MG63 (cell line): ENCODE measurements around the gene ITLN1. TPM values are rescaled to one million over a fixed set of nuclear protein-coding genes. Genes with fewer than 3 reads are reported as not detected.
"Not testable (repeated sequence)": the region's sequence is repeated elsewhere in the genome, so short reads cannot be mapped to it uniquely, and the experiment has no call there.

Experiments
- DNase-seq: peaks from one replicate; pipeline ENCODE4 v3.0.0-alpha.2; 2020
- H3K27me3 ChIP-seq: fragments of 250-450 bp; sonication (Bioruptor Pico); 2 replicates; pipeline ENCODE4 v1.5.1; 2020; ENCODE audit warnings: mild to moderate bottlenecking, moderate library complexity
- H3K36me3 ChIP-seq: fragments of 250-450 bp; sonication (Bioruptor Pico); 2 replicates; pipeline ENCODE4 v1.5.1; 2020; ENCODE audit warnings: mild to moderate bottlenecking, moderate library complexity
- H3K4me3 ChIP-seq: fragments of 250-450 bp; sonication (Bioruptor Pico); 2 replicates; pipeline ENCODE4 v1.5.1; 2020; ENCODE audit warnings: mild to moderate bottlenecking, moderate library complexity
- H3K9me3 ChIP-seq: fragments of 250-450 bp; sonication (Bioruptor Pico); 2 replicates; pipeline ENCODE4 v1.5.1; 2020; ENCODE audit warnings: mild to moderate bottlenecking, moderate library complexity
- total RNA-seq: library from RNA; depleted of rRNA; stranded (reverse); fragments of >200 nt; shearing (Covaris generic); gene quantifications from 2 replicates; pipeline ENCODE4 v1.2.3, GENCODE V29; 2014; ENCODE audit warnings: low replicate concordance

The ITLN1 gene
- total RNA-seq, 1 experiment from 2014 or later: not detected

- no peak for DNase-seq
- no peaks in the 10 kb centered on the region for H3K36me3 ChIP-seq
- H3K27me3 ChIP-seq: 0 out of 2 replicates have a peak, but pooled peaks cover 5% of the 10 kb centered on the region
- no peak overlapping the region for H3K4me3 ChIP-seq
- H3K9me3 ChIP-seq: peaks cover 3% of the 10 kb centered on the region; the same call in 1 of the 2 replicates
Measured at GRCh38 chr1:160891474-160891873, 6.5 kb upstream of the ITLN1 start.

GRCh38 chr1:160888926-160889325, 3.9 kb upstream of the ITLN1 start:
- no peak overlapping the region for H3K4me3 ChIP-seq
- no peaks in the 10 kb centered on the region for H3K36me3 ChIP-seq
- 0 out of 2 replicates have a peak, but pooled peaks cover 5% of the 10 kb centered on the region for H3K27me3 ChIP-seq
- peaks cover under 1% of the 10 kb centered on the region; the same call in 1 of the 2 replicates for H3K9me3 ChIP-seq
- no peak for DNase-seq

GRCh38 chr1:160887071-160887470, 2.1 kb upstream of the ITLN1 start:
- Histone ChIP-seq H3K36me3 (no peaks in the 10 kb centered on the region), H3K27me3 (0 out of 2 replicates have a peak, but pooled peaks cover 5% of the 10 kb centered on the region), H3K9me3 (no peaks in the 10 kb centered on the region), H3K4me3 (no peak overlapping the region)
- no peak for DNase-seq

- no peak for DNase-seq
- no peak overlapping the region for H3K4me3 ChIP-seq
- no peaks in the 10 kb centered on the region for H3K36me3 ChIP-seq
- no peaks in the 10 kb centered on the region for H3K9me3 ChIP-seq
- H3K27me3 ChIP-seq: no peaks in the 10 kb centered on the region
Measured at GRCh38 chr1:160884579-160884978, 401 bp downstream of the ITLN1 start.

- no peak for DNase-seq
- H3K4me3 ChIP-seq: no peak overlapping the region
- H3K27me3 ChIP-seq: no peaks in the 10 kb centered on the region
- H3K36me3 ChIP-seq: no peaks in the 10 kb centered on the region
- H3K9me3 ChIP-seq: no peaks in the 10 kb centered on the region
Measured at GRCh38 chr1:160883581-160884513, 1.1 kb downstream of the ITLN1 start.

- H3K36me3 ChIP-seq: no peaks in the 10 kb centered on the region
- DNase-seq: no peak
- H3K27me3 ChIP-seq: no peaks in the 10 kb centered on the region
- no peak overlapping the region for H3K4me3 ChIP-seq
- H3K9me3 ChIP-seq: no peaks in the 10 kb centered on the region
Measured at GRCh38 chr1:160882582-160882981, 2.4 kb downstream of the ITLN1 start.

GRCh38 chr1:160881264-160881663, 3.7 kb downstream of the ITLN1 start:
- not testable (repeated sequence) for H3K27me3 ChIP-seq, DNase-seq, H3K36me3 ChIP-seq, H3K4me3 ChIP-seq, H3K9me3 ChIP-seq

- Histone ChIP-seq H3K9me3 (no peaks in the 10 kb centered on the region), H3K4me3 (no peak overlapping the region), H3K27me3 (peaks cover 2% of the 10 kb centered on the region; the same call in 1 of the 2 replicates), H3K36me3 (no peaks in the 10 kb centered on the region)
- no peak for DNase-seq
Measured at GRCh38 chr1:160880216-160880615, 4.8 kb downstream of the ITLN1 start.

GRCh38 chr1:160879056-160879455, 5.9 kb downstream of the ITLN1 start:
- no peak overlapping the region for H3K4me3 ChIP-seq
- peaks cover 4% of the 10 kb centered on the region; the same call in 1 of the 2 replicates for H3K27me3 ChIP-seq
- H3K9me3 ChIP-seq: no peaks in the 10 kb centered on the region
- DNase-seq: no peak
- no peaks in the 10 kb centered on the region for H3K36me3 ChIP-seq

- DNase-seq: no peak
- Histone ChIP-seq H3K27me3 (peaks cover 8% of the 10 kb centered on the region; the same call in 1 of the 2 replicates), H3K4me3 (no peak overlapping the region), H3K9me3 (no peaks in the 10 kb centered on the region), H3K36me3 (no peaks in the 10 kb centered on the region)
Measured at GRCh38 chr1:160877221-160877620, 7.8 kb downstream of the ITLN1 start.

GRCh38 chr1:160876311-160876710, 8.7 kb downstream of the ITLN1 start:
- no peaks in the 10 kb centered on the region for H3K9me3 ChIP-seq
- H3K4me3 ChIP-seq: no peak overlapping the region
- no peak for DNase-seq
- H3K36me3 ChIP-seq: no peaks in the 10 kb centered on the region
- peaks cover 8% of the 10 kb centered on the region; the same call in 1 of the 2 replicates for H3K27me3 ChIP-seq

GRCh38 chr1:160875591-160875990, 9.4 kb downstream of the ITLN1 start:
- not testable (repeated sequence) for H3K4me3 ChIP-seq, H3K36me3 ChIP-seq, H3K27me3 ChIP-seq, H3K9me3 ChIP-seq, DNase-seq

GRCh38 chr1:160874935-160875334, 10.0 kb downstream of the ITLN1 start:
- H3K4me3 ChIP-seq: no peak overlapping the region
- peaks cover 8% of the 10 kb centered on the region; the same call in 1 of the 2 replicates for H3K27me3 ChIP-seq
- H3K9me3 ChIP-seq: no peaks in the 10 kb centered on the region
- H3K36me3 ChIP-seq: no peaks in the 10 kb centered on the region
- DNase-seq: no peak

- Histone ChIP-seq H3K4me3 (no peak overlapping the region), H3K9me3 (no peaks in the 10 kb centered on the region), H3K27me3 (peaks cover 4% of the 10 kb centered on the region; the same call in 1 of the 2 replicates), H3K36me3 (no peaks in the 10 kb centered on the region)
- DNase-seq: no peak
Measured at GRCh38 chr1:160868141-160868540, 16.8 kb downstream of the ITLN1 start.

- not testable (repeated sequence) for H3K36me3 ChIP-seq, DNase-seq, H3K4me3 ChIP-seq, H3K27me3 ChIP-seq, H3K9me3 ChIP-seq
Measured at GRCh38 chr1:160867651-160868050, 17.3 kb downstream of the ITLN1 start.

GRCh38 chr1:160866695-160867260, 18.2 kb downstream of the ITLN1 start:
- H3K27me3 ChIP-seq: no peaks in the 10 kb centered on the region
- no peak overlapping the region for H3K4me3 ChIP-seq
- no peaks in the 10 kb centered on the region for H3K36me3 ChIP-seq
- no peak for DNase-seq
- no peaks in the 10 kb centered on the region for H3K9me3 ChIP-seq

GRCh38 chr1:160866001-160866694, 18.8 kb downstream of the ITLN1 start:
- DNase-seq: no peak
- Histone ChIP-seq H3K27me3 (no peaks in the 10 kb centered on the region), H3K4me3 (no peak overlapping the region), H3K36me3 (no peaks in the 10 kb centered on the region), H3K9me3 (no peaks in the 10 kb centered on the region)
